Mesendoderm (in vitro differentiated cells): ENCODE results near the gene DNMT3L.
"Not testable (repeated sequence)": the region's sequence is repeated elsewhere in the genome, so short reads cannot be mapped to it uniquely, and the experiment has no call there.

Experiments
- DNase-seq: peaks from one replicate; pipeline ENCODE4 v3.0.0; 2013
- H2AK5ac ChIP-seq: 2 replicates; pipeline ENCODE4 v1.6.1; 2013; ENCODE audit warnings: low read length, inconsistent platforms
- H2BK120ac ChIP-seq: 2 replicates; pipeline ENCODE4 v1.6.1; 2013; ENCODE audit warnings: low read depth, mild to moderate bottlenecking, low read length, moderate library complexity, mixed read lengths
- H2BK15ac ChIP-seq: replicated peaks from 2 replicates; pipeline ENCODE4 v1.6.1; 2013; ENCODE audit warnings: low read depth, mild to moderate bottlenecking, moderate library complexity
- H2BK5ac ChIP-seq: 2 replicates; pipeline ENCODE4 v1.6.1; 2013; ENCODE audit warnings: low read length, inconsistent platforms
- H3K18ac ChIP-seq: 2 replicates; pipeline ENCODE4 v1.6.1; 2013; ENCODE audit warnings: mild to moderate bottlenecking, low read length, mixed read lengths
- H3K23ac ChIP-seq: one replicate; pipeline ENCODE4 v1.6.1; 2013; ENCODE audit warnings: low read length
- H3K27ac ChIP-seq: 2 replicates; pipeline ENCODE4 v1.5.1; 2013; ENCODE audit warnings: low read depth, mild to moderate bottlenecking, inconsistent platforms, low read length, moderate library complexity
- H3K27me3 ChIP-seq: 2 replicates; pipeline ENCODE4 v1.6.1; 2013; ENCODE audit warnings: low read length, control low read depth, mild to moderate bottlenecking, inconsistent platforms; ENCODE audit not compliant: insufficient read depth, poor library complexity
- H3K36me3 ChIP-seq: 2 replicates; pipeline ENCODE4 v1.6.1; 2013; ENCODE audit warnings: low read length, inconsistent platforms; ENCODE audit not compliant: control insufficient read depth, insufficient read depth
- H3K4ac ChIP-seq: one replicate; pipeline ENCODE4 v1.6.1; 2013; ENCODE audit warnings: low read depth, mild to moderate bottlenecking, low read length, moderate library complexity
- H3K4me1 ChIP-seq: 2 replicates; pipeline ENCODE4 v1.6.1; 2013; ENCODE audit warnings: low read depth, low read length, inconsistent platforms; ENCODE audit not compliant: control insufficient read depth
- H3K4me2 ChIP-seq: 2 replicates; pipeline ENCODE4 v1.6.1; 2013; ENCODE audit warnings: low read length
- H3K4me3 ChIP-seq: 2 replicates; pipeline ENCODE4 v1.5.1; 2013; ENCODE audit warnings: mild to moderate bottlenecking, low read length
- H3K56ac ChIP-seq: one replicate; pipeline ENCODE4 v1.6.1; 2013; ENCODE audit warnings: low read length
- H3K79me1 ChIP-seq: 2 replicates; pipeline ENCODE4 v1.6.1; 2013; ENCODE audit warnings: low read length, inconsistent platforms
- H3K79me2 ChIP-seq: 2 replicates; pipeline ENCODE4 v1.6.1; 2013; ENCODE audit warnings: mild to moderate bottlenecking, low read length; ENCODE audit not compliant: control insufficient read depth, insufficient read depth
- H3K9ac ChIP-seq: 2 replicates; pipeline ENCODE4 v1.6.1; 2013; ENCODE audit warnings: low read length, inconsistent platforms
- H4K5ac ChIP-seq: one replicate; pipeline ENCODE4 v1.6.1; 2013; ENCODE audit warnings: low read length
- H4K8ac ChIP-seq: one replicate; pipeline ENCODE4 v1.6.1; 2013; ENCODE audit warnings: low read depth, mild to moderate bottlenecking, control low read depth, low read length, moderate library complexity
- WGBS: extraction: QIAGEN DNeasy Blood & Tissue Kit; methylation state at CpG from one replicate; pipeline ENCODE4 v1.1.7; 2013; ENCODE audit warnings: low lambda C conversion rate, missing lambda C conversion rate; ENCODE audit not compliant: insufficient coverage; ENCODE audit errors: extremely low coverage; 5-methylcytosine and 5-hydroxymethylcytosine counted together

Gene DNMT3L

GRCh38 chr21:44229561-44229960 is 32.1 kb downstream of the DNMT3L start:
- not testable (repeated sequence) for H3K23ac ChIP-seq, H3K4me3 ChIP-seq, H3K4ac ChIP-seq, DNase-seq, H3K9ac ChIP-seq, H2BK5ac ChIP-seq, H3K79me2 ChIP-seq, H3K18ac ChIP-seq, H3K4me1 ChIP-seq, H4K8ac ChIP-seq, H3K79me1 ChIP-seq, H2BK120ac ChIP-seq, H3K27ac ChIP-seq, H3K27me3 ChIP-seq, H2AK5ac ChIP-seq, H3K4me2 ChIP-seq, H3K56ac ChIP-seq, H3K36me3 ChIP-seq, H2BK15ac ChIP-seq, H4K5ac ChIP-seq
- WGBS = no CpG with 5 or more reads among the region's 22 CpGs

- not testable (repeated sequence) for H4K8ac ChIP-seq, H3K23ac ChIP-seq, H2BK120ac ChIP-seq, H3K56ac ChIP-seq, H4K5ac ChIP-seq, H3K36me3 ChIP-seq, H3K4ac ChIP-seq, H3K4me1 ChIP-seq, H3K79me1 ChIP-seq, H3K27ac ChIP-seq, H2AK5ac ChIP-seq, H3K9ac ChIP-seq, DNase-seq, H3K4me3 ChIP-seq, H2BK15ac ChIP-seq, H3K18ac ChIP-seq, H3K4me2 ChIP-seq, H2BK5ac ChIP-seq, H3K79me2 ChIP-seq, H3K27me3 ChIP-seq
- no CpG with 5 or more reads among the region's 13 CpGs for WGBS
These were observed 33.6 kb downstream of the DNMT3L start for GRCh38 chr21:44228109-44228508.

- not testable (repeated sequence) for H3K4ac ChIP-seq, H4K8ac ChIP-seq, H3K79me2 ChIP-seq, H2BK15ac ChIP-seq, H3K4me3 ChIP-seq, H3K18ac ChIP-seq, H3K4me1 ChIP-seq, H3K79me1 ChIP-seq, H3K27ac ChIP-seq, DNase-seq, H4K5ac ChIP-seq, H3K23ac ChIP-seq, H3K9ac ChIP-seq, H2BK5ac ChIP-seq, H3K4me2 ChIP-seq, H2AK5ac ChIP-seq, H3K27me3 ChIP-seq, H3K36me3 ChIP-seq, H2BK120ac ChIP-seq, H3K56ac ChIP-seq
- no CpG with 5 or more reads among the region's 9 CpGs for WGBS
These were observed 34.1 kb downstream of the DNMT3L start for GRCh38 chr21:44227614-44228013.

GRCh38 chr21:44225605-44226004 is 36.1 kb downstream of the DNMT3L start:
- not testable (repeated sequence) for H2BK15ac ChIP-seq, H3K18ac ChIP-seq, H3K27me3 ChIP-seq, H3K23ac ChIP-seq, H3K9ac ChIP-seq, H4K8ac ChIP-seq, H2BK5ac ChIP-seq, H3K4ac ChIP-seq, H3K27ac ChIP-seq, H3K4me2 ChIP-seq, H3K79me2 ChIP-seq, H3K4me1 ChIP-seq, DNase-seq, H2AK5ac ChIP-seq, H3K79me1 ChIP-seq, H4K5ac ChIP-seq, H3K56ac ChIP-seq, H3K4me3 ChIP-seq, H3K36me3 ChIP-seq, H2BK120ac ChIP-seq
- WGBS = no CpG with 5 or more reads among the region's 6 CpGs

GRCh38 chr21:44223334-44223733 is 38.4 kb downstream of the DNMT3L start:
- not testable (repeated sequence) for H3K27me3 ChIP-seq, H3K9ac ChIP-seq, H2BK120ac ChIP-seq, H3K4me1 ChIP-seq, DNase-seq, H4K5ac ChIP-seq, H3K4me2 ChIP-seq, H3K23ac ChIP-seq, H2BK5ac ChIP-seq, H3K79me2 ChIP-seq, H3K36me3 ChIP-seq, H3K18ac ChIP-seq, H3K56ac ChIP-seq, H2AK5ac ChIP-seq, H2BK15ac ChIP-seq, H4K8ac ChIP-seq, H3K4me3 ChIP-seq, H3K27ac ChIP-seq, H3K4ac ChIP-seq, H3K79me1 ChIP-seq
- no CpG with 5 or more reads among the region's 5 CpGs for WGBS

- not testable (repeated sequence) for H3K27me3 ChIP-seq, H2BK120ac ChIP-seq, H3K56ac ChIP-seq, H2AK5ac ChIP-seq, H3K4ac ChIP-seq, H3K23ac ChIP-seq, H2BK15ac ChIP-seq, H4K5ac ChIP-seq, H3K79me1 ChIP-seq, H3K79me2 ChIP-seq, H3K4me2 ChIP-seq, H3K36me3 ChIP-seq, H3K9ac ChIP-seq, H3K27ac ChIP-seq, H2BK5ac ChIP-seq, H3K4me3 ChIP-seq, H4K8ac ChIP-seq, DNase-seq, H3K4me1 ChIP-seq, H3K18ac ChIP-seq
- no CpG with 5 or more reads among the region's 18 CpGs for WGBS
These were observed 41.0 kb downstream of the DNMT3L start for GRCh38 chr21:44220674-44221073.
